ENCODE measurements around the gene SPCS3.
"Not testable (repeated sequence)": the region's sequence is repeated elsewhere in the genome, so short reads cannot be mapped to it uniquely, and the experiment has no call there.

SPCS3 gene

GRCh38 chr4:176289561-176289960 is 30.2 kb upstream of the SPCS3 start:
- no peaks in the 10 kb centered on the region for H3K9me3 ChIP-seq (ENCODE audit: control insufficient read depth, low read depth, low read length)
- no peak overlapping the region for H3K27ac ChIP-seq (ENCODE audit: low read length)
- no peaks in the 10 kb centered on the region for H3K4me1 ChIP-seq (ENCODE audit: control insufficient read depth, low read depth, low read length)
- H3K4me3 ChIP-seq (ENCODE audit: low read length) = no peak overlapping the region
- no peaks in the 10 kb centered on the region for H3K27me3 ChIP-seq (ENCODE audit: control insufficient read depth, insufficient read depth, low read length)
- H3K36me3 ChIP-seq (ENCODE audit: control insufficient read depth, low read depth, low read length) = no peaks in the 10 kb centered on the region
- H3K9ac ChIP-seq (ENCODE audit: low read length) = no peak overlapping the region

GRCh38 chr4:176290520-176290919 is 29.2 kb upstream of the SPCS3 start:
- Histone ChIP-seq H3K27me3 (ENCODE audit: control insufficient read depth, insufficient read depth, low read length) (no peaks in the 10 kb centered on the region), H3K9me3 (ENCODE audit: control insufficient read depth, low read depth, low read length) (no peaks in the 10 kb centered on the region), H3K4me1 (ENCODE audit: control insufficient read depth, low read depth, low read length) (no peaks in the 10 kb centered on the region), H3K4me3 (ENCODE audit: low read length) (no peak overlapping the region), H3K36me3 (ENCODE audit: control insufficient read depth, low read depth, low read length) (no peaks in the 10 kb centered on the region), H3K27ac (ENCODE audit: low read length) (no peak overlapping the region), H3K9ac (ENCODE audit: low read length) (no peak overlapping the region)

GRCh38 chr4:176291748-176292147 is 28.0 kb upstream of the SPCS3 start:
- no peak overlapping the region for H3K4me3 ChIP-seq (ENCODE audit: low read length)
- H3K36me3 ChIP-seq (ENCODE audit: control insufficient read depth, low read depth, low read length) = no peaks in the 10 kb centered on the region
- H3K9ac ChIP-seq (ENCODE audit: low read length) = no peak overlapping the region
- no peaks in the 10 kb centered on the region for H3K4me1 ChIP-seq (ENCODE audit: control insufficient read depth, low read depth, low read length)
- H3K9me3 ChIP-seq (ENCODE audit: control insufficient read depth, low read depth, low read length) = no peaks in the 10 kb centered on the region
- no peak overlapping the region for H3K27ac ChIP-seq (ENCODE audit: low read length)
- H3K27me3 ChIP-seq (ENCODE audit: control insufficient read depth, insufficient read depth, low read length) = no peaks in the 10 kb centered on the region

- Histone ChIP-seq H3K4me1 (ENCODE audit: control insufficient read depth, low read depth, low read length) (no peaks in the 10 kb centered on the region), H3K27ac (ENCODE audit: low read length) (no peak overlapping the region), H3K27me3 (ENCODE audit: control insufficient read depth, insufficient read depth, low read length) (no peaks in the 10 kb centered on the region), H3K9me3 (ENCODE audit: control insufficient read depth, low read depth, low read length) (no peaks in the 10 kb centered on the region), H3K4me3 (ENCODE audit: low read length) (no peak overlapping the region), H3K9ac (ENCODE audit: low read length) (no peak overlapping the region), H3K36me3 (ENCODE audit: control insufficient read depth, low read depth, low read length) (no peaks in the 10 kb centered on the region)
Observed at GRCh38 chr4:176292920-176293319, 26.8 kb upstream of the SPCS3 start.

- Histone ChIP-seq H3K9ac (ENCODE audit: low read length) (no peak overlapping the region), H3K4me1 (ENCODE audit: control insufficient read depth, low read depth, low read length) (peaks cover 3% of the 10 kb centered on the region), H3K27ac (ENCODE audit: low read length) (no peak overlapping the region), H3K36me3 (ENCODE audit: control insufficient read depth, low read depth, low read length) (no peaks in the 10 kb centered on the region), H3K9me3 (ENCODE audit: control insufficient read depth, low read depth, low read length) (no peaks in the 10 kb centered on the region), H3K27me3 (ENCODE audit: control insufficient read depth, insufficient read depth, low read length) (no peaks in the 10 kb centered on the region), H3K4me3 (ENCODE audit: low read length) (no peak overlapping the region)
Observed at GRCh38 chr4:176293660-176294059, 26.1 kb upstream of the SPCS3 start.

- not testable (repeated sequence) for H3K9me3 ChIP-seq (ENCODE audit: control insufficient read depth, low read depth, low read length); H3K36me3 ChIP-seq (ENCODE audit: control insufficient read depth, low read depth, low read length); H3K4me3 ChIP-seq (ENCODE audit: low read length); H3K9ac ChIP-seq (ENCODE audit: low read length); H3K27ac ChIP-seq (ENCODE audit: low read length); H3K27me3 ChIP-seq (ENCODE audit: control insufficient read depth, insufficient read depth, low read length); H3K4me1 ChIP-seq (ENCODE audit: control insufficient read depth, low read depth, low read length)
Observed at GRCh38 chr4:176295907-176296306, 23.9 kb upstream of the SPCS3 start.

- Histone ChIP-seq H3K36me3 (ENCODE audit: control insufficient read depth, low read depth, low read length) (no peaks in the 10 kb centered on the region), H3K4me1 (ENCODE audit: control insufficient read depth, low read depth, low read length) (peaks cover 3% of the 10 kb centered on the region), H3K27ac (ENCODE audit: low read length) (no peak overlapping the region), H3K9ac (ENCODE audit: low read length) (no peak overlapping the region), H3K27me3 (ENCODE audit: control insufficient read depth, insufficient read depth, low read length) (no peaks in the 10 kb centered on the region), H3K4me3 (ENCODE audit: low read length) (no peak overlapping the region), H3K9me3 (ENCODE audit: control insufficient read depth, low read depth, low read length) (no peaks in the 10 kb centered on the region)
Observed at GRCh38 chr4:176298664-176299063, 21.1 kb upstream of the SPCS3 start.

- H3K9me3 ChIP-seq (ENCODE audit: control insufficient read depth, low read depth, low read length) = no peaks in the 10 kb centered on the region
- H3K27ac ChIP-seq (ENCODE audit: low read length) = no peak overlapping the region
- no peak overlapping the region for H3K9ac ChIP-seq (ENCODE audit: low read length)
- no peaks in the 10 kb centered on the region for H3K36me3 ChIP-seq (ENCODE audit: control insufficient read depth, low read depth, low read length)
- H3K4me3 ChIP-seq (ENCODE audit: low read length) = no peak overlapping the region
- H3K27me3 ChIP-seq (ENCODE audit: control insufficient read depth, insufficient read depth, low read length) = peaks cover 7% of the 10 kb centered on the region
- H3K4me1 ChIP-seq (ENCODE audit: control insufficient read depth, low read depth, low read length) = peaks cover 8% of the 10 kb centered on the region
Observed at GRCh38 chr4:176300036-176300435, 19.7 kb upstream of the SPCS3 start.

- H3K4me3 ChIP-seq (ENCODE audit: low read length) = no peak overlapping the region
- H3K27me3 ChIP-seq (ENCODE audit: control insufficient read depth, insufficient read depth, low read length) = peaks cover 11% of the 10 kb centered on the region
- H3K9ac ChIP-seq (ENCODE audit: low read length) = no peak overlapping the region
- no peaks in the 10 kb centered on the region for H3K36me3 ChIP-seq (ENCODE audit: control insufficient read depth, low read depth, low read length)
- peaks cover 8% of the 10 kb centered on the region for H3K4me1 ChIP-seq (ENCODE audit: control insufficient read depth, low read depth, low read length)
- H3K27ac ChIP-seq (ENCODE audit: low read length) = no peak overlapping the region
- H3K9me3 ChIP-seq (ENCODE audit: control insufficient read depth, low read depth, low read length) = no peaks in the 10 kb centered on the region
Observed at GRCh38 chr4:176300565-176300964, 19.2 kb upstream of the SPCS3 start.

- Histone ChIP-seq H3K36me3 (ENCODE audit: control insufficient read depth, low read depth, low read length) (no peaks in the 10 kb centered on the region), H3K4me3 (ENCODE audit: low read length) (no peak overlapping the region), H3K27me3 (ENCODE audit: control insufficient read depth, insufficient read depth, low read length) (peaks cover 11% of the 10 kb centered on the region), H3K4me1 (ENCODE audit: control insufficient read depth, low read depth, low read length) (peaks cover 8% of the 10 kb centered on the region), H3K27ac (ENCODE audit: low read length) (no peak overlapping the region), H3K9ac (ENCODE audit: low read length) (no peak overlapping the region), H3K9me3 (ENCODE audit: control insufficient read depth, low read depth, low read length) (no peaks in the 10 kb centered on the region)
Observed at GRCh38 chr4:176302283-176303275, 17.2 kb upstream of the SPCS3 start.

GRCh38 chr4:176303938-176304337 is 15.8 kb upstream of the SPCS3 start:
- Histone ChIP-seq H3K27me3 (ENCODE audit: control insufficient read depth, insufficient read depth, low read length) (peaks cover 11% of the 10 kb centered on the region), H3K27ac (ENCODE audit: low read length) (no peak overlapping the region), H3K4me1 (ENCODE audit: control insufficient read depth, low read depth, low read length) (peaks cover 5% of the 10 kb centered on the region), H3K9ac (ENCODE audit: low read length) (no peak overlapping the region), H3K36me3 (ENCODE audit: control insufficient read depth, low read depth, low read length) (no peaks in the 10 kb centered on the region), H3K4me3 (ENCODE audit: low read length) (no peak overlapping the region), H3K9me3 (ENCODE audit: control insufficient read depth, low read depth, low read length) (no peaks in the 10 kb centered on the region)
